OCI-LY7 (cell line): ENCODE results near the gene DUSP22.

Experiments used
- CTCF ChIP-seq: fragments of 200-600 bp; sonication (generic); conservative IDR thresholded peaks from 2 replicates; pipeline ENCODE4 v1.5.1; 2014; ENCODE audit warnings: mild to moderate bottlenecking, antibody characterized with exemption, low read length, moderate library complexity, mixed read lengths
- EZH2phosphoT487 ChIP-seq: fragments of 200-600 bp; sonication (generic); IDR thresholded peaks from 2 replicates; pipeline ENCODE4 v1.6.1; 2018; ENCODE audit warnings: low read depth, borderline replicate concordance, mild to moderate bottlenecking, mixed run types, antibody characterized with exemption, low read length, moderate library complexity, mixed read lengths

GRCh38 chr6:354631-355280, 62.5 kb downstream of the DUSP22 start:
- TF ChIP-seq CTCF = no peak
- TF ChIP-seq EZH2phosphoT487 = no peak
